Mucosa of descending colon (tissue), 3 donors: ENCODE data around the gene SLIT3. TPM values are rescaled to one million over a fixed set of nuclear protein-coding genes. Genes with fewer than 3 reads are reported as not detected.

ENCODE experiments used
- ATAC-seq: fragments of 200-7000 bp; cut with Tn5 transposase; one replicate; pipeline ENCODE4 v1.9.1; 2020; ENCODE audit warnings: mild to moderate bottlenecking, moderate library complexity
- DNase-seq, 3 donors: peaks; one replicate each; pipeline ENCODE4 v3.0.0-alpha.2; 2020
- H3K36me3 ChIP-seq: fragments of 200-600 bp; one replicate; pipeline ENCODE4 v1.8.0; 2021; ENCODE audit warnings: low read depth, mild to moderate bottlenecking
- H3K4me1 ChIP-seq: fragments of 200-600 bp; one replicate; pipeline ENCODE4 v1.8.0; 2021; ENCODE audit warnings: low read depth, mild to moderate bottlenecking
- H3K4me3 ChIP-seq: fragments of 200-600 bp; one replicate; pipeline ENCODE4 v1.8.0; 2021; ENCODE audit warnings: mild to moderate bottlenecking
- H3K9me3 ChIP-seq: fragments of 200-600 bp; one replicate; pipeline ENCODE4 v1.8.0; 2021; ENCODE audit warnings: mild to moderate bottlenecking
- intact Hi-C, 2 donors: fragments of 100-400 bp; cut with DNase I in 1 of 2; cut with micrococcal nuclease in 1 of 2; formaldehyde crosslinking; loops; one replicate each; pipeline versions ENCODE4 v1.11.0 to v1.11.1; 2022; cut with DNase I, micrococcal nuclease
- total RNA-seq, 3 donors: library from RNA; stranded (reverse); fragmentation: NEBNext Ultra II Directional in 2 of 3; extraction: Animal tissue kit (Norgen Biotek cat#: 25700) in 2 of 3; gene quantifications; one replicate each; pipeline versions ENCODE4 v1.2.1 to v1.2.4, GENCODE V29; 2021 to 2023
- TF ChIP-seq, protein P1 (sequence below): fragments of 200-600 bp; IDR thresholded peaks from one replicate; pipeline ENCODE4 v1.8.0; 2022; ENCODE audit warnings: antibody characterized with exemption, mild to moderate bottlenecking
- donor health status: DM: no; HTN: no; CAD: no; lungs with moderate emphysema.
- donor health status: DM: no; HTN: no; CAD: no.
- donor health status: DM: no; HTN: yes; CAD: no.

SLIT3 gene
- total RNA-seq, 3 donors from 2014 or later: 4.2 to 25.5 (median 16.1) TPM

DNA sequence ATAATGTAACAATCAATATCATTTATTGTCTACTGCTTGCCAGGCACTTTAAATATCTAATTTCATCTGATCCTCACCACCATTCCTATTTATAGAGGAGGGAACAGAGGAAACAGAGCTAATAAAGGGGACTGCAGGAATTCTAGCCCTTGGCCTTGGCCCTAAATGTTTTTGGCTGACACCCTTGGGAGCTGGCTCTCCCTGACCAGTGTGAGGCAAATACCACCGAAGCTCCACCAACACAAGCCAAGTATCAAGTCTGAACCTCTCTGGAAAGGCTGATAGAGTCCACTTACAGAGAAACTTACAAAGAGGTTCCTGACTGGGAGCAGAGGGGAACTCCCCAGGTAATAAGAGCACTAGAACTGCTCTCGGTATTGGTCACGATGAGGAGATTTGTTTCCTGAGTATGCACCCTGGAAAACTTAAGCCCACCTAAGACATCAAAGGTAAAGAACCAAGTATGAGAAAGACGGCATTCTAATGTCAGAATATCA lies 478.6 kb downstream of the SLIT3 start:
- intact Hi-C loops: no loop called here
- TF ChIP-seq, protein P1, sequence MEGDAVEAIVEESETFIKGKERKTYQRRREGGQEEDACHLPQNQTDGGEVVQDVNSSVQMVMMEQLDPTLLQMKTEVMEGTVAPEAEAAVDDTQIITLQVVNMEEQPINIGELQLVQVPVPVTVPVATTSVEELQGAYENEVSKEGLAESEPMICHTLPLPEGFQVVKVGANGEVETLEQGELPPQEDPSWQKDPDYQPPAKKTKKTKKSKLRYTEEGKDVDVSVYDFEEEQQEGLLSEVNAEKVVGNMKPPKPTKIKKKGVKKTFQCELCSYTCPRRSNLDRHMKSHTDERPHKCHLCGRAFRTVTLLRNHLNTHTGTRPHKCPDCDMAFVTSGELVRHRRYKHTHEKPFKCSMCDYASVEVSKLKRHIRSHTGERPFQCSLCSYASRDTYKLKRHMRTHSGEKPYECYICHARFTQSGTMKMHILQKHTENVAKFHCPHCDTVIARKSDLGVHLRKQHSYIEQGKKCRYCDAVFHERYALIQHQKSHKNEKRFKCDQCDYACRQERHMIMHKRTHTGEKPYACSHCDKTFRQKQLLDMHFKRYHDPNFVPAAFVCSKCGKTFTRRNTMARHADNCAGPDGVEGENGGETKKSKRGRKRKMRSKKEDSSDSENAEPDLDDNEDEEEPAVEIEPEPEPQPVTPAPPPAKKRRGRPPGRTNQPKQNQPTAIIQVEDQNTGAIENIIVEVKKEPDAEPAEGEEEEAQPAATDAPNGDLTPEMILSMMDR: no peak
- no peak for DNase-seq
- H3K4me3 ChIP-seq: no peak overlapping the region
- H3K36me3 ChIP-seq: no peaks in the 10 kb centered on the region
- no peaks in the 10 kb centered on the region for H3K4me1 ChIP-seq
- no peaks in the 10 kb centered on the region for H3K9me3 ChIP-seq
- ATAC-seq: no peak

DNA sequence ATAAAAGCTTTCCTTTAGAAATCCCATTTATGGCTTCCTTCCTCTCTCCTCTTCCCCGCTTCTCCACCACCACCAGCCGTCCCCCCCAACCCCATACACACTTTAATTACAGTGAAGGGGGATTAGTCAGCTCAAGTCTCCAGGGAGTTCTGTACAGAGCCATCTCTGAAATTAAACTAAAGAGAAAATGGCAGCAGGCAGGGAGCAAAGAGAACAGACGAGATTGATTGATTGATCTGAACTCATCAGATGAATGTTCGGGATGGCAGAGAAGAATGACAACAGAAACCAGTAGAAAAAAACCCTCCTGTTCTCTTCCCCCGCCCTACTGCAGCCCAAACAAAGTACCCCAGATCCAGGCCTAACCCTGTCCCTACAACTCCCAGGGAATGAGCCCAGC lies 480.1 kb downstream of the SLIT3 start:
- H3K4me1 ChIP-seq: no peaks in the 10 kb centered on the region
- no peaks in the 10 kb centered on the region for H3K9me3 ChIP-seq
- H3K36me3 ChIP-seq: no peaks in the 10 kb centered on the region
- intact Hi-C loops: no loop called here
- DNase-seq: no peak
- H3K4me3 ChIP-seq: no peak overlapping the region
- no peak for ATAC-seq
- TF ChIP-seq, protein P1: no peak

DNA sequence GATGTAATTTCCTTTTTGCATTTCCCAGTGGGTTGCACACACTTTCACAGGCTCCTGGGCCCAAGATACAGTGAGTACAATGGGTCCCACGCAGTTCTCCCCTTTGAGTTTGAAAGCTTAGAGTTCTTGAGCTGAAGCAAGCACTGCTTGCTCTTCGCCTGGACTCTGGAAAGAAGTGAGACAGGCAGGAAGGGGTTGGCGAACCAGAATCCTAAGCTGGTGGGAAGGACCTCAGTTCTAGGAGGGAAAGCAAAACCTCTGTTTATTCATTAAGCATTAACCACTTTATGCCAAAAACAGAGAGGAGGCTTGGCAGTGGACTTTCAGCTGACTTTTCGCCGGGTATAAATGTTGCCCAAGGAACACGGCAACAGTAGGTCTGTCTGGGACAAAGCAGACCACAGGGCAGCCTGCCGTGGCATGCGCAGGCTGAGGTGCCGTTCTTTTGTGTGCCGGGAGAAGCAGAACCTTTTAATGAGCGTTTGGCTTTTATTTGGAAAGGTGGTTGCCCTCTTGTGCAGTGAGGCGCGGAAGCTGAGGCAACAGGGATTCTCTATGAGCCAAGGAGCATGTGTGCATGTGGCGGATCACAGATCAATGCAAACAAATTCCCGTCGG lies 481.8 kb downstream of the SLIT3 start:
- DNase-seq (no peak), ATAC-seq (no peak)
- intact Hi-C loops: no loop called here

DNA sequence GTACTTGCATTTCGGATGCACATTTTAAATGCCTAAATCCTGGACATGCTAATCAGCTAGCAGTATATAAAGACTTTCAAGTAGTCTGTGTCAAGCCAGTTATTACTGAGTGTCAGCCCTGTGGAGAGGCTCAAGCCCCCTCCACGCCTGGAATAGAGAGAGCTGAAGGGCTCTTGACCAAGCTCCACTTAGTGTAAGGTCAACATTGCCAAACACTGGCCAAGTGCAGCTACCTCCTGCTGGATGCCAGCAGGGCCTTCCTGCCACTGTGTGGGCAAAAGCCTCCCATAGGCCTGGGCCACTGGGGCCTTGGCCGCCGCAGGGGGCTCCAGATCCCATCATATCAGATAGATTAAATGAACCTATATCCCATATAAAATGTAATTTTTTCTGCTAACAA lies 482.4 kb downstream of the SLIT3 start:
- Histone ChIP-seq H3K4me3 (no peak overlapping the region), H3K4me1 (no peaks in the 10 kb centered on the region), H3K36me3 (no peaks in the 10 kb centered on the region), H3K9me3 (no peaks in the 10 kb centered on the region)
- DNase-seq: no peak
- ATAC-seq: no peak
- TF ChIP-seq, protein P1: no peak
- intact Hi-C loops: no loop called here

More for the DNA sequence above, 481.8 kb downstream of the SLIT3 start:
- TF ChIP-seq, protein P1: no peak
- H3K9me3 ChIP-seq: no peaks in the 10 kb centered on the region
- H3K4me1 ChIP-seq: no peaks in the 10 kb centered on the region
- H3K36me3 ChIP-seq: no peaks in the 10 kb centered on the region
- H3K4me3 ChIP-seq: no peak overlapping the region

DNA sequence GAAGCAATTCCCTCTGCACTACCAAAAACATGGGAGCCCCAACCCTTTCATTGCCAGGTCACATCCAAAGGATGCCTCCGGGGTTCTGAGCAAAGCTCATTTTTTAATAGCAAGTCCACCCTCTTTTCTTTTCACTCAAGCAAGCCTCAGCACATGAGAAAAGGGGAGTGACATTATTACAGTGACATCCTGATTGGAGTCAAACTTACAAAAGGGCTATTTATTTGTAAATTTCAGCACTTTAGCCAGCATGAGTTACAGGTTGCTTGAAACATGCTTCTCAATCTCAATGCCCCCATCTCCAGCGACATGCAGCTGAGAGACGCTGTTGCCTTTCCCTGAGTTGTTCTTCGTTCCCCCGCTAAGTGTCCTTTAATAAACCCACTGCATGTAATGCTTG lies 483.3 kb downstream of the SLIT3 start:
- no peak for ATAC-seq
- H3K4me1 ChIP-seq: no peaks in the 10 kb centered on the region
- H3K4me3 ChIP-seq: no peak overlapping the region
- DNase-seq: no peak
- H3K9me3 ChIP-seq: no peaks in the 10 kb centered on the region
- intact Hi-C loops: no loop called here
- TF ChIP-seq, protein P1: no peak
- H3K36me3 ChIP-seq: no peaks in the 10 kb centered on the region

DNA sequence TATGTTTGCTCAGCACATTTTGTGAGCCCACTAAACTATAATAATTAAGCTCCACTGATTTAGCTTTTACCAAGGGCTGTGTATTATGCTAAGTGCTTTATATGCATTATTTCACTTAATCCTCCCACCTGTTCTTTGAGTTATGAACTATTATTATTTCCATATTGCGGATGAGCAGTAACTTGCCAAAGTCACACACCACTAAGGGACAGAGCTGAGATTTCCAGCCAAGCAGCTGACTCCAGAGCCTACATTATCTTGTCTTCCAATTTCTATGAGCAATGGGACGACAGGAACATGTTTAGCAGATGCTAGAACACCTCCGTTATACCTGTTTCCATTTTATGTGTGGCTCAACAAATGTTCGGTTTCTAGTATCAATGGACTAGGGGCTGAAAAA lies 484.3 kb downstream of the SLIT3 start:
- Histone ChIP-seq H3K4me1 (no peaks in the 10 kb centered on the region), H3K36me3 (no peaks in the 10 kb centered on the region), H3K9me3 (no peaks in the 10 kb centered on the region), H3K4me3 (no peak overlapping the region)
- no peak for DNase-seq
- TF ChIP-seq, protein P1: no peak
- intact Hi-C loops: no loop called here
- no peak for ATAC-seq
